Suprapubic skin (tissue), 4 donors: ENCODE data around the gene COX6A1. TPM values are rescaled to one million over a fixed set of nuclear protein-coding genes. Genes with fewer than 3 reads are reported as not detected.

Experiments
- DNase-seq, 2 donors: peaks; one replicate each; pipeline ENCODE4 v3.0.0-alpha.2; 2019; ENCODE audit warnings: low spot score in 2 of 2
- H3K27ac ChIP-seq: fragments of 200-600 bp; sonication (generic); one replicate; pipeline ENCODE4 v1.5.1; 2019
- H3K27me3 ChIP-seq: fragments of 200-600 bp; sonication (generic); one replicate; pipeline ENCODE4 v1.5.1; 2019
- H3K36me3 ChIP-seq: fragments of 200-600 bp; sonication (generic); one replicate; pipeline ENCODE4 v1.5.1; 2019
- H3K4me1 ChIP-seq: fragments of 200-600 bp; sonication (generic); one replicate; pipeline ENCODE4 v1.5.1; 2019
- H3K4me3 ChIP-seq: fragments of 200-600 bp; sonication (generic); one replicate; pipeline ENCODE4 v1.5.1; 2019; ENCODE audit warnings: mild to moderate bottlenecking
- H3K9me3 ChIP-seq: fragments of 200-600 bp; sonication (generic); one replicate; pipeline ENCODE4 v1.5.1; 2019
- CTCF ChIP-seq, 2 donors: fragments of 200-600 bp in 1 of 2; fragments of 450-650 bp in 1 of 2; sonication (generic) in 1 of 2; IDR thresholded peaks; one replicate each; pipeline ENCODE4 v1.5.1; 2016 to 2019; ENCODE audit warnings: antibody characterized with exemption in 2 of 2, mild to moderate bottlenecking in 1 of 2, moderate library complexity in 1 of 2
- EP300 ChIP-seq: sonication (generic); formaldehyde crosslinking; IDR thresholded peaks from one replicate; pipeline ENCODE4 v1.6.1; 2017; ENCODE audit warnings: antibody characterized with exemption
- POLR2A ChIP-seq, 2 donors: fragments of 450-650 bp; IDR thresholded peaks; one replicate each; pipeline ENCODE4 v1.6.1; 2017; ENCODE audit warnings: antibody characterized with exemption in 2 of 2, mild to moderate bottlenecking in 2 of 2, moderate library complexity in 2 of 2
- POLR2AphosphoS5 ChIP-seq, 3 donors: sonication (generic); formaldehyde crosslinking; IDR thresholded peaks; one replicate each; pipeline ENCODE4 v1.6.1; 2017; ENCODE audit warnings: antibody characterized with exemption in 3 of 3
- WGBS: methylation state at CpG from one replicate; pipeline ENCODE4 v1.1.5; 2018; 5-methylcytosine and 5-hydroxymethylcytosine counted together
- total RNA-seq, 4 donors: library from RNA; depleted of rRNA; stranded (reverse); fragments of >200 nt; gene quantifications; one replicate each; pipeline ENCODE4 v1.1.0, GENCODE V29; 2016

The COX6A1 gene
- total RNA-seq, 4 donors from 2014 or later: 569 to 1,135 (median 836) TPM

GRCh38 chr12:120489018-120489417 is 51.1 kb downstream of the COX6A1 start:
- no peak for DNase-seq
- Histone ChIP-seq H3K4me3 (no peak overlapping the region), H3K4me1 (no peaks in the 10 kb centered on the region), H3K27me3 (no peaks in the 10 kb centered on the region), H3K27ac (no peak overlapping the region), H3K9me3 (no peaks in the 10 kb centered on the region), H3K36me3 (no peaks in the 10 kb centered on the region)
- WGBS: 80% methylated on average over 4 of the region's 4 CpGs
- TF ChIP-seq POLR2AphosphoS5 (IDR thresholded peaks at IDR 0.05): no peak
- TF ChIP-seq EP300: no peak
- no peak for TF ChIP-seq POLR2A (IDR thresholded peaks at IDR 0.05)
- TF ChIP-seq CTCF (IDR thresholded peaks at IDR 0.05): no peak

GRCh38 chr12:120490325-120490724 is 52.4 kb downstream of the COX6A1 start:
- 80% methylated on average over 5 of the region's 5 CpGs for WGBS
- Histone ChIP-seq H3K4me3 (no peak overlapping the region), H3K27ac (no peak overlapping the region), H3K36me3 (no peaks in the 10 kb centered on the region), H3K9me3 (no peaks in the 10 kb centered on the region), H3K27me3 (no peaks in the 10 kb centered on the region), H3K4me1 (peaks cover 8% of the 10 kb centered on the region)
- DNase-seq: no peak
- TF ChIP-seq EP300 (no peak), POLR2A (IDR thresholded peaks at IDR 0.05) (no peak), POLR2AphosphoS5 (IDR thresholded peaks at IDR 0.05) (no peak), CTCF (IDR thresholded peaks at IDR 0.05) (no peak)

Other genes with a start within 250 kb of the COX6A1 start
- gene GCN1, start 243.4 kb upstream of the COX6A1 start, total RNA-seq: 100 to 1,000 TPM in 2 of 4 donors, 10 to 100 TPM in 2; 62.0 to 310 (median 101) TPM
- gene RPLP0, start 237.0 kb upstream of the COX6A1 start, total RNA-seq: 1,000 to 10,000 TPM; 1,993 to 4,861 (median 3,987) TPM
- gene PXN, start 172.4 kb upstream of the COX6A1 start, total RNA-seq: 10 to 100 TPM; 37.2 to 63.7 (median 51.6) TPM
- gene RNU4-2, start 146.2 kb upstream of the COX6A1 start, total RNA-seq: under 1 TPM; under 0.01 TPM
- gene RNU4-1, start 144.9 kb upstream of the COX6A1 start, total RNA-seq: not detected
- 1 to 10 TPM; 1.8 to 4.4 (median 3.6) TPM for gene SIRT4, start 135.8 kb upstream of the COX6A1 start, total RNA-seq
- not detected for gene PLA2G1B, start 110.3 kb upstream of the COX6A1 start, total RNA-seq
- gene MSI1, start 68.9 kb upstream of the COX6A1 start, total RNA-seq: under 1 TPM; 0.40 to 0.86 (median 0.61) TPM
- gene TRIAP1, start 8.3 kb downstream of the COX6A1 start, total RNA-seq: 10 to 100 TPM in 3 of 4 donors, 1 to 10 TPM in 1; 9.7 to 22.9 (median 17.4) TPM
- gene GATC, start 8.3 kb downstream of the COX6A1 start, total RNA-seq: 10 to 100 TPM; 17.5 to 27.8 (median 21.0) TPM
- gene SRSF9, start 31.6 kb downstream of the COX6A1 start, total RNA-seq: 10 to 100 TPM; 51.5 to 98.5 (median 73.0) TPM
- gene DYNLL1, start 58.0 kb downstream of the COX6A1 start, total RNA-seq: 100 to 1,000 TPM; 167 to 493 (median 469) TPM
- 10 to 100 TPM; 14.9 to 18.7 (median 18.0) TPM for gene COQ5, start 91.0 kb downstream of the COX6A1 start, total RNA-seq
- gene RNF10, start 96.2 kb downstream of the COX6A1 start, total RNA-seq: 100 to 1,000 TPM in 3 of 4 donors, 10 to 100 TPM in 1; 98.2 to 206 (median 163) TPM
- gene POP5, start 143.3 kb downstream of the COX6A1 start, total RNA-seq: 10 to 100 TPM; 27.6 to 38.5 (median 32.4) TPM
- under 1 TPM in 3 of 4 donors, not detected in 1; 0.19 to 0.56 (median 0.47) TPM for gene CABP1, start 202.5 kb downstream of the COX6A1 start, total RNA-seq
- 10 to 100 TPM; 34.8 to 72.6 (median 60.4) TPM for gene MLEC, start 249.0 kb downstream of the COX6A1 start, total RNA-seq